Measurements from ENCODE around the gene LIX1L. TPM values are rescaled to one million over a fixed set of nuclear protein-coding genes. Genes with fewer than 3 reads are reported as not detected.
A peak's percentile ranks its signal among the peaks of the same experiment; 100 is the strongest.

The LIX1L gene
- total and polyA plus RNA-seq, 2 of the 13 experiments (the other 11 are each of a cell fraction or from before 2014, with no cell fraction given) = 8.1 to 24.9 TPM

GRCh38 chr1:145918144-145918991, 39.4 kb downstream of the LIX1L start, which contains the start of gene PEX11B (continued):
- TF ChIP-seq ZNF318 (CRISPR knock-in tag; IDR thresholded peaks at IDR 0.05) (no peak), SRF (IDR thresholded peaks at IDR 0.05; ENCODE audit: low read depth, low read length) (no peak), MYC (CRISPR knock-in tag; IDR thresholded peaks at IDR 0.05; ENCODE audit: borderline replicate concordance) (no peak), ZNF207 (IDR thresholded peaks at IDR 0.05; ENCODE audit: borderline replicate concordance) (no peak), NFKBIZ (CRISPR knock-in tag; IDR thresholded peaks at IDR 0.05) (no peak), TFDP1 (CRISPR knock-in tag; IDR thresholded peaks at IDR 0.05; ENCODE audit: borderline replicate concordance) (peak; percentile 43; the same call in 1 of the 2 replicates), ZSCAN9 (CRISPR knock-in tag; IDR thresholded peaks at IDR 0.05; ENCODE audit: borderline replicate concordance) (no peak), ZNF546 (CRISPR knock-in tag; conservative IDR thresholded peaks at IDR 0.05) (no peak), U2AF2 (IDR thresholded peaks at IDR 0.05; ENCODE audit: low read depth, low read length) (no peak), POLR2A (IDR thresholded peaks at IDR 0.05; ENCODE audit: insufficient read depth in 1 of 2, low read depth in 2 of 2, low read length in 2 of 2) (peak; percentile 25 to 68; a peak in 2 of 4 replicates), POGZ (CRISPR knock-in tag; IDR thresholded peaks at IDR 0.05) (0 out of 2 replicates have a peak, but pooled peaks have one; percentile 33), PAWR (CRISPR knock-in tag; IDR thresholded peaks at IDR 0.05; ENCODE audit: borderline replicate concordance) (no peak), HDAC6 (IDR thresholded peaks at IDR 0.05; ENCODE audit: low read depth, low read length) (no peak), MAFF (IDR thresholded peaks at IDR 0.05; ENCODE audit: low read depth, low read length) (no peak)
- TF ChIP-seq, protein P1, sequence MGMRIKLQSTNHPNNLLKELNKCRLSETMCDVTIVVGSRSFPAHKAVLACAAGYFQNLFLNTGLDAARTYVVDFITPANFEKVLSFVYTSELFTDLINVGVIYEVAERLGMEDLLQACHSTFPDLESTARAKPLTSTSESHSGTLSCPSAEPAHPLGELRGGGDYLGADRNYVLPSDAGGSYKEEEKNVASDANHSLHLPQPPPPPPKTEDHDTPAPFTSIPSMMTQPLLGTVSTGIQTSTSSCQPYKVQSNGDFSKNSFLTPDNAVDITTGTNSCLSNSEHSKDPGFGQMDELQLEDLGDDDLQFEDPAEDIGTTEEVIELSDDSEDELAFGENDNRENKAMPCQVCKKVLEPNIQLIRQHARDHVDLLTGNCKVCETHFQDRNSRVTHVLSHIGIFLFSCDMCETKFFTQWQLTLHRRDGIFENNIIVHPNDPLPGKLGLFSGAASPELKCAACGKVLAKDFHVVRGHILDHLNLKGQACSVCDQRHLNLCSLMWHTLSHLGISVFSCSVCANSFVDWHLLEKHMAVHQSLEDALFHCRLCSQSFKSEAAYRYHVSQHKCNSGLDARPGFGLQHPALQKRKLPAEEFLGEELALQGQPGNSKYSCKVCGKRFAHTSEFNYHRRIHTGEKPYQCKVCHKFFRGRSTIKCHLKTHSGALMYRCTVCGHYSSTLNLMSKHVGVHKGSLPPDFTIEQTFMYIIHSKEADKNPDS (CRISPR knock-in tag; IDR thresholded peaks at IDR 0.05) = no peak
- TF ChIP-seq, protein P2, sequence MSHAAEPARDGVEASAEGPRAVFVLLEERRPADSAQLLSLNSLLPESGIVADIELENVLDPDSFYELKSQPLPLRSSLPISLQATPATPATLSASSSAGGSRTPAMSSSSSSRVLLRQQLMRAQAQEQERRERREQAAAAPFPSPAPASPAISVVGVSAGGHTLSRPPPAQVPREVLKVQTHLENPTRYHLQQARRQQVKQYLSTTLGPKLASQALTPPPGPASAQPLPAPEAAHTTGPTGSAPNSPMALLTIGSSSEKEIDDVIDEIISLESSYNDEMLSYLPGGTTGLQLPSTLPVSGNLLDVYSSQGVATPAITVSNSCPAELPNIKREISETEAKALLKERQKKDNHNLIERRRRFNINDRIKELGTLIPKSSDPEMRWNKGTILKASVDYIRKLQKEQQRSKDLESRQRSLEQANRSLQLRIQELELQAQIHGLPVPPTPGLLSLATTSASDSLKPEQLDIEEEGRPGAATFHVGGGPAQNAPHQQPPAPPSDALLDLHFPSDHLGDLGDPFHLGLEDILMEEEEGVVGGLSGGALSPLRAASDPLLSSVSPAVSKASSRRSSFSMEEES (CRISPR knock-in tag; IDR thresholded peaks at IDR 0.05) = no peak

Measured in HepG2 (cell line).